C4-2B (cell line): ENCODE measurements around the gene MRPL20.

Source experiments
- ZFX ChIP-seq: fragments of 450-650 bp; IDR thresholded peaks from 2 replicates; pipeline ENCODE4 v1.6.1; 2017
- TF ChIP-seq, protein P1 (sequence below): fragments of 450-650 bp; conservative IDR thresholded peaks from 2 replicates; pipeline ENCODE4 v1.5.1; 2017; ENCODE audit warnings: mild to moderate bottlenecking

DNA sequence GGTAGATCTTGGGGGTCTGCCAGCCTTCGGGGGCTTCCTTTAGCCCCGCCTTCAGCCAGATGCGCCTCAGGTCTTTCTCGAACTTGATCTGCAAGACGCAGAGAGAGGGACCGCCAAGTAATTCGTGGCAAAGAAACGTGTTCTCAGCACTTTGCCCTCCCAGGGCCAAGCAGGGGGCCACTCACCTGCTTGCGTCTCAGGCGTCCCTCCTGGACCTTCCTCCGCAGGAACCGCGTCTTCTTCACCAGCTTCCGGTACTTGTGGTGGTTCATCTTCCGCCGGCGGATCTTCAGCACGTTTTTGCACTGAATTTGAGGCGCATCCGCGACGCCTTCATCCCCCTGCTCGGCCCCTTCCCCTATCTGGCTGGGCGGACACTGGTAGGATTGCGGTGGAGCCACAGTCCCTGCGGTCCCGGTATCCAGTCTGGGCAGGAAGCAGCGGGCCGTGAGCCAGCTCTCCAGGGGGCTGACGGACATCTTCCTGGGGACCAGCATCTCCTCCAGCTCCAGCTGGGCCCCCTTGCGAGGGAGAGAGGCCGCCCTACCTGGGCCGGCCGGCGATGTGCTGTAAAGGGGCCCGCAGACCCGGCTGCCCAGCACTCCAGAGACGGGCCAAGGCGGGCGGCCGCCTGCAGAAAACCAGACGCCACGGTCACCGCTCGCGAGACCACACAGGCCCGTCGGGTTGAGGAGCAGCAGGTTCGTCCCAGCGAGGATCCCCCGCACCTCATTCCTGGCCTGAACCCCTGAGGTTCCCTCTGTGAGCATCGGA is 33.1 kb downstream of the MRPL20 start:
- TF ChIP-seq, protein P1, sequence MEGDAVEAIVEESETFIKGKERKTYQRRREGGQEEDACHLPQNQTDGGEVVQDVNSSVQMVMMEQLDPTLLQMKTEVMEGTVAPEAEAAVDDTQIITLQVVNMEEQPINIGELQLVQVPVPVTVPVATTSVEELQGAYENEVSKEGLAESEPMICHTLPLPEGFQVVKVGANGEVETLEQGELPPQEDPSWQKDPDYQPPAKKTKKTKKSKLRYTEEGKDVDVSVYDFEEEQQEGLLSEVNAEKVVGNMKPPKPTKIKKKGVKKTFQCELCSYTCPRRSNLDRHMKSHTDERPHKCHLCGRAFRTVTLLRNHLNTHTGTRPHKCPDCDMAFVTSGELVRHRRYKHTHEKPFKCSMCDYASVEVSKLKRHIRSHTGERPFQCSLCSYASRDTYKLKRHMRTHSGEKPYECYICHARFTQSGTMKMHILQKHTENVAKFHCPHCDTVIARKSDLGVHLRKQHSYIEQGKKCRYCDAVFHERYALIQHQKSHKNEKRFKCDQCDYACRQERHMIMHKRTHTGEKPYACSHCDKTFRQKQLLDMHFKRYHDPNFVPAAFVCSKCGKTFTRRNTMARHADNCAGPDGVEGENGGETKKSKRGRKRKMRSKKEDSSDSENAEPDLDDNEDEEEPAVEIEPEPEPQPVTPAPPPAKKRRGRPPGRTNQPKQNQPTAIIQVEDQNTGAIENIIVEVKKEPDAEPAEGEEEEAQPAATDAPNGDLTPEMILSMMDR = no peak
- no peak for TF ChIP-seq ZFX
